Cardiac fibroblast (primary cell): ENCODE results near the gene CTSE.
"Not testable (repeated sequence)": the region's sequence is repeated elsewhere in the genome, so short reads cannot be mapped to it uniquely, and the experiment has no call there.

ENCODE experiments used
- DNase-seq, 2 donors: peaks; one replicate each; pipeline versions ENCODE4 v3.0.0 to v3.0.0-alpha.2; 2010; ENCODE audit warnings: low read depth in 2 of 2
- H3K4me3 ChIP-seq, 2 donors: replicated peaks in 1 of 2; 1 replicate in 1 of 2; 2 replicates in 1 of 2; pipeline ENCODE4 v1.5.1; 2011; ENCODE audit warnings: low read depth in 2 of 2, low read length in 2 of 2, mild to moderate bottlenecking in 2 of 2, moderate library complexity in 1 of 2
- TF ChIP-seq, protein P1 (sequence below): IDR thresholded peaks from one replicate; pipeline ENCODE4 v1.5.1; 2011; ENCODE audit warnings: low read depth, mild to moderate bottlenecking, low read length, inconsistent platforms

CTSE gene

DNA sequence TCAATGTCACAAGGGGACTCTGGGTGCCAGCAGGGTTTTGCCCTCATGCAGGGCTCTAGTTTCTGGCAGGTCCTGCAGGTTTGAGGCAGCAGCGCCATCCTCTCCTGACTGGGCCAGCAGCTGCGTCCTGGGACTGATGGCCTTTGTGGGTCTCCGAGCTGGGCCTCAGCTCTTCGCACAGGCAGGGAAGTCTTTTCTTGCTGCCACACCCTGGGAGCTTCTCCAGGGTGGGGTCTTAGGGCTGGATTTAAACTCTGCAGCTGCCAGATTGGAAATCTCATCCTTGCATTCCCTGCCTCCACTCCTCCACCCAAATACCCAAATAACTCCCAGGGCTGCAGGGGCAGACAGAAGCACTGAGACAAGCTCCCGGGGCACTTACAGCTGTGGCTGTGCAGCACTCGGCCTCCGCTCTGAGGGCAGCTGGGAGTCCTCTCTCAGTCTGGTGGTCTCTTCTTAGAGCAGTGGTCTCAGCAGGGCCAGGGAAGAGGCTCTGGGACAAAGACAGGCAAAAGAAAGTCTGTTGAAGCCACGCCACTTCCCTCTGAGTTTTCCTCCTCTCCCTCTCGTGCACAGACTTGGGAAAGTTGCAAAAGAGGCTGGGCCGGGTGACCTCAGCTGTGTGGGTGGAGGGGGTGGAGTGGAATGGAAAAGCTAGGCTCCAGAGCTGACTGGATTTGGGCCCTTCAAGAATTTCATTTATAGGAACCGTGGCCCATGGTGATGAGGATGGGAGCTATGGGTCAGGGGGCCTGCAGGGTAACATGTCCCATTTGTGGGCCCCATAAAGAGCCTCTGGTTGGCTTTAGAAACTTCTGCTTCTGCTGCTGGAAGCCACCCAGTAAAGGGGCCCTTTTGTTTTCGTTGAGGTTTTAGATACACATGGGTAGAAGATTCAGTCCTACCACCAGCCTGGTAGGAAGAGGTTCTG, 20.6 kb downstream of the CTSE start, which contains the start of gene RAB7B:
TSS of gene RAB7B (minus strand) at position 525 of the 931 bp plus-strand sequence. CDS start 9,260 bp downstream, outside the sequence.
- DNase-seq: peak; percentile 74 to 76
- peak within 1 kb of the TSS; percentile 11 to 30 for H3K4me3 ChIP-seq
- TF ChIP-seq, protein P1, sequence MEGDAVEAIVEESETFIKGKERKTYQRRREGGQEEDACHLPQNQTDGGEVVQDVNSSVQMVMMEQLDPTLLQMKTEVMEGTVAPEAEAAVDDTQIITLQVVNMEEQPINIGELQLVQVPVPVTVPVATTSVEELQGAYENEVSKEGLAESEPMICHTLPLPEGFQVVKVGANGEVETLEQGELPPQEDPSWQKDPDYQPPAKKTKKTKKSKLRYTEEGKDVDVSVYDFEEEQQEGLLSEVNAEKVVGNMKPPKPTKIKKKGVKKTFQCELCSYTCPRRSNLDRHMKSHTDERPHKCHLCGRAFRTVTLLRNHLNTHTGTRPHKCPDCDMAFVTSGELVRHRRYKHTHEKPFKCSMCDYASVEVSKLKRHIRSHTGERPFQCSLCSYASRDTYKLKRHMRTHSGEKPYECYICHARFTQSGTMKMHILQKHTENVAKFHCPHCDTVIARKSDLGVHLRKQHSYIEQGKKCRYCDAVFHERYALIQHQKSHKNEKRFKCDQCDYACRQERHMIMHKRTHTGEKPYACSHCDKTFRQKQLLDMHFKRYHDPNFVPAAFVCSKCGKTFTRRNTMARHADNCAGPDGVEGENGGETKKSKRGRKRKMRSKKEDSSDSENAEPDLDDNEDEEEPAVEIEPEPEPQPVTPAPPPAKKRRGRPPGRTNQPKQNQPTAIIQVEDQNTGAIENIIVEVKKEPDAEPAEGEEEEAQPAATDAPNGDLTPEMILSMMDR: no peak

DNA sequence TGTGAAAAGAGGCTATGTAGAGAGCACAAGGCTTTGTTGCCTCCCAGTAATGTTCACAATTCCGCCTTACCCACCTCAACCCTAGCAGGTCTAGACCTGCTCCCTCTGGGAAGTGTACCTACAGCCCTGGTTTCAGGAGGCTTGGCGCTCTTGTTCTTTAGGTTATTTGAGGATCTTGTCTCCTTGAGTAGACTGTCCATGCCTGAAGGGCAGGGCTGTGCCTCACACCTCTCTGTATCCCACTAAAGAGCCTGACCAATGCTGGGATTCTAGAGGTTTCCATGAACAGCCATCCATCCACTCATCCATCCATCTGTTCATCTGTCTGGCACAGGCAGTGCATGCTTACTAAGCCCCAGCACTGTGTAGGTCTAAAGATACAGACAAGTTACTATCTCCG, 21.5 kb downstream of the CTSE start:
- H3K4me3 ChIP-seq: no peak overlapping the region

DNA sequence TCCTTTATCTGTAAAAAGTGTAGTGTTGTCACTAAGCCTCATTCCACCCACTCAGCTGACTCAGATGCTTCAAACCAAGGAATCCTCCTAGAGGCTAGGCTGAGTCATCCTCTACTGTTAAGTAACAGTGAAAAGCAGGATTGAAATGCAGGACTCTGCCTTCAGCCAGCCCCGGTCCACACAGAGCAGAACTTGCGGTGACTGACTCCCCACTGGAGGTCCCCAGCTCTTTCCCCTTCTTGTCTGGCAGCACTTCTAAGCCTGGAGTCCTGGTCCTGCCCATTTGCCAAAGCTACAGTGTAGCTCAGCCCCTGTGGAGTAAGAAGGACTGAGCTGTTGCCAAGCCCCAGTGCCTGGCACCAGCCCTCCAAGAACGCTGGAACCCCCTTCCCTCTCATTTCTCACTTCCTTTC, 22.2 kb downstream of the CTSE start:
- DNase-seq: peak; percentile 90 to 95
- TF ChIP-seq, protein P1: no peak
- no peak overlapping the region for H3K4me3 ChIP-seq

More for the DNA sequence above, 21.5 kb downstream of the CTSE start:
- DNase-seq: no peak
- TF ChIP-seq, protein P1: no peak

DNA sequence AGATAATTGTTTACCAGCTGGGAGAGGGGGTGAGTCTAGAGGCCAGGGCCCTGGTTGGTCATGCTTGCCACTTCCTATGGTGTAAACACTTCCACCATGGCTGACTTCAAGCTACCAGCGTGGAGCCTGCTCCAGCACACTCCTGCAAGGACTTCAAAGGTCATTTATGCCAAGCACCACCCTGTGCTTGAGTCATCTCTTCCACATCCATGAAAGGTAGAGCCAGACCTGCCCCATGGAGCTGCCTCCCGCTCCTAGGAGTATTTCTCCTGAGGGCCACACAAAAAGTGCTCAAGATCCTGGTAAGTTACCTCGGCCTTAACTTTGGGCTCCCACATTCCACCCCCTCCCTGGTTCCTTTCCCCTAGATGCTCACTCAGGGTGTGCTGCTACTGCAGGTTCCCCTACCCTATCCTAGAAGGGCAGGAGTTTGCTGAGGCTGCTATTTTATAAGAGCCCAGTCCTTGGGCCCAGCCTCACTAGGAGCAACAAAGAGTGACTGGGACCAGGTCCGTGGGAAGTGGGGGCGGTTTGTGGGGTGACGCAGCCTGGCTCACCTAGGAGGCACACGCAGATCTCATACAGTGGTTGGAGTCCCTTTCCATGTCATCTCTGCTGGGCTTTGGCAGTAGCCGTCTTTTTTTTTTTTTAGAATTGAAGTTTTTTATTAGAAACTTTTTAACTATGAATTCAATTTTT, 22.9 kb downstream of the CTSE start:
- no peak overlapping the region for H3K4me3 ChIP-seq
- TF ChIP-seq, protein P1: no peak
- DNase-seq: peak in 1 of 2 donors; percentile 46

DNA sequence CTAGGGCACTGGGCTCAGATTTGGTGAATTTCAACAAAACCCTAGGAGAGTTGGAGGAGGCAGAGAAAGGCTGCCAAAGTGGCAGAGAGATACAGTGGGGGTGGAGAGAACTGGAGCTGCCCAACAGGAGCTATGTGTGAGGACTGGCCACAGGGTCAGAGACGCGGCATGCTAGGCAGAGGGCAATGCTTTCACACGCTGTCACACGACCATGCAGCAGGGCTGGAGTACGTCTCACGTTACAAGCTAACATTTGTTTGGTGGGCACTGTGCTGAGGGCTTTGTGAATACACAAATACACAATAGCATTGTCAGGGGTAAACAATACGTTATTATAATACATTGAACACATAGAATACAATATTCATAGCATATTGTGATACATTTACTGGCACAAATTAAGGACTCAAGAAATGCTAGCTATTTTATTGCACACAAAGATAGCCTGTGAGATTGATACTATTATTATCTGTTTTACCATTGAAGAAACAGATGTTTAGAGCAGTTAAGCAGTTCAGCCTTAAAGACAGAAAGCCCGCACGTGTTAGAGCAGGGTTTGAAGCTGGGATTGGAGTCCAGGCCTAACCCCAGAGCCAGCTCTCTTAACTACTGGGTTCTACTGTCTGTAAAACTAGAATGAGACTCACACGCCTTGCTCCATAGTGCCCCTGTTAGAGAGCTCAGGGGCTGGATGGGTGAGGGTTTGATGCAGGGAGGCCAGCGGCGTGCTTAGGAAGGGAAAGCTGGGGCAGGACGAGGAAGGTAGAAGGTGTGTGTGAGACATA, 25.0 kb downstream of the CTSE start:
- DNase-seq: no peak
- TF ChIP-seq, protein P1: no peak
- H3K4me3 ChIP-seq: no peak overlapping the region

DNA sequence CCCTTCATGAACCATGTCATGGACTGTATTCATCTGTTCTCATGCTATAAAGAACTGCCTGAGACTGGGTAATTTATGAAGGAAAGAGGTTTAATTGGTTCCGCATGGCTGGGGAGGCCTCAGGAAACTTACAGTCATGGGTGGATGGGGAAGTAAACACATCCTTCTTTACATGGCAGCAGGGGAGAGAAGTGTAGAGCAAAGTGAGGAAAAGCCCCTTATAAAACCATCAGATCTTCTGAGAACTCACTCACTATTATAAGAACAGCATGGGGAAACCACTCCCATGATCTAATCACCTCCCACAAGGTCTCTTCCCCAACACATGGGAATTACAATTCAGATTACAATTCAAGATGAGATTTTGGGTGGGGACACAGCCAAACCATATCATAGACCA, 27.1 kb downstream of the CTSE start:
- DNase-seq: not testable (repeated sequence)

More for the DNA sequence above, 27.1 kb downstream of the CTSE start:
- not testable (repeated sequence) for H3K4me3 ChIP-seq
